22Rv1 (cell line): Measurements from ENCODE around the gene DMD.

Experiments
- CTCF ChIP-seq: fragments of 450-650 bp; IDR thresholded peaks from 2 replicates; pipeline ENCODE4 v1.5.1; 2017; ENCODE audit warnings: mild to moderate bottlenecking
- ZFX ChIP-seq: fragments of 450-650 bp; IDR thresholded peaks from 2 replicates; pipeline ENCODE4 v1.6.1; 2017; ENCODE audit warnings: antibody characterized with exemption, borderline replicate concordance

GRCh38 chrX:31545191-31545590, 1666.2 kb downstream of the DMD start:
- TF ChIP-seq CTCF (no peak), ZFX (no peak)
